ENCODE measurements around the gene ARIH2. TPM values are rescaled to one million over a fixed set of nuclear protein-coding genes. Genes with fewer than 3 reads are reported as not detected.

The ARIH2 gene
- total RNA-seq, 1 donor from 2014 or later: 149 TPM

DNA sequence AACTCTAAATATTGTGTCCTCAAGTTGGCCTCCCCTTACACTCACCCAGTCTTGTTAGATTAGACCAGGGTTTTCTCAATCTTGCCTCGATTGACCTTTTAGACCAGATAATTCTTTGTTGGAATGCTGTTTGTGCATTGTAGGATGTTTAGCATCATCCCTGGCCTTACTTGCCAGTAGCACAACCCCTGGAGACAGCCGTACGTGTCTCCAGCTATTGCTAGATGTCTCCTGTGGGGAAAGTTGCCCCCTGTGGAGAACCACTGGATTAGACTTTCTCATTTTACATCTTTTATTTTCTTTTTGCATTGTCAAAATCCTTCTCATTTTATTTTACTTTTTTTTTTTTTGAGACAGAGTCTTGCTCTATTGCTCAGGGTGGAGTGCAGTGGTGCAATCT, 90.8 kb downstream of the ARIH2 start:
- ATAC-seq (no peak), DNase-seq (ENCODE audit: missing footprints) (no peak)
- intact Hi-C loops (cut with DNase I): no loop called here

DNA sequence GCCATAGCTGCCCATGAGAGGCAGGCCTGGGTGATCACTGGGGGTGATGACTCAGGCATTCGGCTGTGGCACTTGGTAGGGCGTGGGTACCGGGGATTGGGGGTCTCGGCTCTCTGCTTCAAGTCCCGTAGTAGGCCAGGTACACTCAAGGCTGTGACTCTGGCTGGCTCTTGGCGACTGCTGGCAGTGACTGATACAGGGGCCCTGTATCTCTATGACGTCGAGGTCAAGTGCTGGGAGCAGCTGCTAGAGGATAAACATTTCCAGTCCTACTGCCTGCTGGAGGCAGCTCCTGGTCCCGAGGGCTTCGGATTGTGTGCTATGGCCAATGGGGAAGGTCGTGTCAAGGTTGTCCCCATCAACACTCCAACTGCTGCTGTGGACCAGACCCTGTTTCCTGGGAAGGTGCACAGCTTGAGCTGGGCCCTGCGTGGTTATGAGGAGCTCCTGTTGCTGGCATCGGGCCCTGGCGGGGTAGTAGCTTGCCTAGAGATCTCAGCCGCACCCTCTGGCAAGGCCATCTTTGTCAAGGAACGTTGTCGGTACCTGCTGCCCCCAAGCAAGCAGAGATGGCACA, 93.9 kb downstream of the ARIH2 start:
- DNase-seq (ENCODE audit: missing footprints) (no peak), ATAC-seq (no peak)
- intact Hi-C loops (cut with DNase I): no loop called here

DNA sequence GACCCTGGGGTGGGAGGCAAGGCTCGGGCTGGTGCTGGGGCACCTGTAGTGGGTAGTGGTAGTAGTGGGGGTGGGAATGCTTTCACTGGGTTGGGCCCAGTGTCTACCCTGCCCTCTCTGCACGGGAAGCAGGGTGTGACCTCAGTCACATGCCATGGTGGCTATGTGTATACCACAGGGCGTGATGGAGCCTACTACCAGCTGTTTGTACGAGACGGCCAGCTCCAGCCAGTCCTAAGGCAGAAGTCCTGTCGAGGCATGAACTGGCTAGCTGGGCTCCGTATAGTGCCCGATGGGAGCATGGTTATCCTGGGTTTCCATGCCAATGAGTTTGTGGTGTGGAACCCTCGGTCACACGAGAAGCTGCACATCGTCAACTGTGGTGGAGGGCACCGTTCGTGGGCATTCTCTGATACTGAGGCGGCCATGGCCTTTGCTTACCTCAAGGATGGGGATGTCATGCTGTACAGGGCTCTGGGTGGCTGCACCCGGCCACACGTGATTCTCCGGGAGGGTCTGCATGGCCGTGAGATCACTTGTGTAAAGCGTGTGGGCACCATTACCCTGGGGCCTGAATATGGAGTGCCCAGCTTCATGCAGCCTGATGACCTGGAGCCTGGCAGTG, 94.6 kb downstream of the ARIH2 start:
- ATAC-seq: no peak
- intact Hi-C loops (cut with DNase I): no loop called here
- DNase-seq (ENCODE audit: missing footprints): no peak

DNA sequence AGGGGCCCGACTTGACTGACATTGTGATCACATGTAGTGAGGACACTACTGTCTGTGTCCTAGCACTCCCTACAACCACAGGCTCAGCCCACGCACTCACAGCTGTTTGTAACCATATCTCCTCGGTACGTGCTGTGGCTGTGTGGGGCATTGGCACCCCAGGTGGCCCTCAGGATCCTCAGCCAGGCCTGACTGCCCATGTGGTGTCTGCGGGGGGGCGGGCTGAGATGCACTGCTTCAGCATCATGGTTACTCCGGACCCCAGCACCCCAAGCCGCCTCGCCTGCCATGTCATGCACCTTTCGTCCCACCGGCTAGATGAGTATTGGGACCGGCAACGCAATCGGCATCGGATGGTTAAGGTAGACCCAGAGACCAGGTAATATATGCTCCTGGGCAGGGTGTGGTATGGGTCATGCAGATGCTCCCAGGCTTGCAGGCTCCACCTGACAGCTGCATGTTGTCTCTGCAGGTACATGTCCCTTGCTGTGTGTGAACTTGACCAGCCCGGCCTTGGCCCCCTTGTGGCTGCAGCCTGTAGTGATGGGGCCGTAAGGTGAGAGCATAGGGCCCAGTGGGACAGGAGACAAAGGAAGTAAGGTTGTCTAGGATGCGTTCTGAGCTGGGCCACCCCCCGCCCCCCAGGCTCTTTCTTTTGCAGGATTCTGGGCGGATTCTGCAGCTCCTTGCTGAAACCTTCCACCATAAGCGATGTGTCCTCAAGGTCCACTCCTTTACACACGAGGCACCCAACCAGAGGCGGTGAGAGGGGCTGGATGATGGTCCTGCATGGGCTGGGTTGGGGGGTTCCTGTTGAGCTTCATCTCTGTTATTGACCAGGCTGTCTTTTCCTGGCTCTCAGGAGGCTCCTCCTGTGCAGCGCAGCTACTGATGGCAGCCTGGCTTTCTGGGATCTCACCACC, 95.4 kb downstream of the ARIH2 start:
- peak; percentile 58 for DNase-seq (ENCODE audit: missing footprints)
- intact Hi-C loops (cut with DNase I): no loop called here
- ATAC-seq: no peak

DNA sequence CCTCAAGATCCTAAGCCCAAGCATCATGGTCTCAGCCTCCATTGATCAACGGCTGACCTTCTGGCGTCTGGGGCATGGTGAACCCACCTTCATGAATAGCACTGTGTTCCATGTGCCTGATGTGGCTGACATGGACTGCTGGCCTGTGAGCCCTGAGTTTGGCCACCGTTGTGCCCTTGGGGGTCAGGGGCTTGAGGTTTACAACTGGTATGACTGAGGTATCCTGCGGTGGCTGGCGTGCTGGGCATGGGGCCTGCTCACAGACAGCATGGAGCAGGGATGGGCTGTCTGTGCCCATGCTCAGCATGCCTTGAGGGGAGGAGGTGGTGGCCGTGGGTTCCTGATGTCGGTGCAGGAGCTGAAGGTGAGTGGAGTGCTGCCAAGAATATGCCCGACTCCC, 96.4 kb downstream of the ARIH2 start:
- intact Hi-C loops (cut with DNase I): no loop called here
- ATAC-seq (no peak), DNase-seq (ENCODE audit: missing footprints) (no peak)

DNA sequence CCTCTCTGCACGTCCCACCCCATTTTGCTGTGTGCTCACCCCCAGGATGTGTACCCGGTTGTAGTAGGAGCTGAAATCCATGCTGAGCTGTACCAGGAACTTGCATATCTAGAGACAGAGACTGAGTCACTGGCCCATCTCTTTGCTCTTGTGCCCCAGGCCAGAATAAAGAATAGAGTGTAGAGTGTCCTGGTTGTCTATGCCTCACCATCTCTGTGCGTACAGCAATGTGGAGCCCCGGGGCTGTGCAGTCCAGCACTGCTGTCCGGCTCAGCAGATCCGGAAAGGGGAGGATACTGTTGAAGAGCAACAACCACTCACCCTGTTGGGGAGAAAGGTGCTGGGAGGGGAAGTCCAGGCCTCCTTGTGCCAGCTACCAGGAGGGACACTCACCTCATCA, 97.1 kb downstream of the ARIH2 start:
- ATAC-seq (no peak), DNase-seq (ENCODE audit: missing footprints) (no peak)
- intact Hi-C loops (cut with DNase I): no loop called here

DNA sequence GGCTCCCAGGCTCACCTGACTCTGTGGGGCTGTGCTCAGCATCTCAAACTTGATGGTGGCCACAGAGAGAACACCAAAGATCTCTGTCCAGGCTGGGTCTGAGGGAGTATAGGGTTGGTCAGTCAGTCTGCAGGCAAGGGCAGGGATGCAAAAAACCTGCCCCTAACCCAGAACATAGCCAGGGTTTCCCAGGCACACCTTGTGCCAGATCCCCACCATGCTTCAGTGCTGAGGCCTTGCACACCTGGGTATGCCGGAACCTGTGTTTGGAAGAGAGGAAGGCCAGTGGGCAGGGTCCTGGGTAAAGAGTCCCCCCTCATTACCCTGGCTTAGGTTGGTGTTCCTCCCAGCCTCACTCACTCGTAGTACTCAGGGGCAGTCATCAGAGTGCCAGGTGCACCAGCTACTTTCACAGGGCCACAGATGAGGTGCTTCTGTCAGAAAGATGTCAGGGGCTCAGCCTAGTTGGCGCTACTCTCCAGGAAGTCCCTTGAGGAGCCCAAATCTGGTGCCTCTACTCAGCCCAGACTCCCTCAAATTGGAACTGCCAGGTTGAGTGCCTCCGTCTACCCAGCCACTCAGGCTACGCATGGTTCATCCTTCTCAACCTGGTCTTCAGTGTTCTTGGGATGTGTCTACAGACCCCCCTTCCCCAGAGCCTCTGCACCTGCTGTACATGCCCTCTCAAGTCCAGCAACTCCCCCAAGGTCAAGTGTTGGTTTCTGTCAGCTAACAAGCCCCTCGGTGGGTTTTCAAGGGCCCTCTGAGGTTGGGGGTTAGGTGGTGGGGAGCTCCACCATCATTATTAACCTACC, 98.0 kb downstream of the ARIH2 start:
- no peak for ATAC-seq
- intact Hi-C loops (cut with DNase I): no loop called here
- DNase-seq (ENCODE audit: missing footprints): no peak

DNA sequence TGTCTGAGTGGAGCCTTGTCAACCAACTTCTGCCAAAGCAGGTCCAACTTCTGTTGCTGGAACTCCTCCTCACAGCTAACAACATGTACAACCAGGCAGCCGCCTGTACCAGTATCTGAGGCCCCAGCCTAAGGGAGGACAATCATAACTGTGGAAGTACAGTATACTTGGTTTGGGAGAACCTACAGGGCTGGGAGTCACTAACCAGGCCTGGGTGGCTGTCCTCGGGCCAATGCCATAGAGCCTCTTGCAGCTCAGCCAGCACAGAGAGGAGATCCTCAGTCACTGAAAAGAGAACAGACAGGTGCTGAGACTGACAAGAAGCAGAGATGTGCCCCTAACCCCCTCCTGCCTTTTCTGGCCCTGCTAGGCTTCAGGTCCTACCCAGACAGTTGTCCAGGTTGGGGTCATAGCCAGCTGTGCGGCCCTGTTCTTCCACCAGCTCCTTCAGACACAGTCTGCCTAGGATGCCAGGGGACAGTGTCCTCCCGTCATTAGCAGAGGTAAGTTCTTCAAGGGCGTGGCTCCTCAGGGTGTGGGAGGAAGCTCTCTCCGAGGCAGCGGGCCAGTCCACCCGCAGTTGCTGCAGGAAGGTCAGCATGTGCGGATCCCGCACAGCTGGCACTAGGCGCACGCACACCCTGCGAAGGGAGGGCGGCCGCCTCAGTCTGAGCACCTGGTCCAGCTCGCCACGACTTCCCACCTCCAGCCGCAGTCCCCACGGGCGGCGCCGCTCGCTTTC, 98.8 kb downstream of the ARIH2 start:
- no peak for ATAC-seq
- intact Hi-C loops (cut with DNase I): no loop called here
- DNase-seq (ENCODE audit: missing footprints): no peak

DNA sequence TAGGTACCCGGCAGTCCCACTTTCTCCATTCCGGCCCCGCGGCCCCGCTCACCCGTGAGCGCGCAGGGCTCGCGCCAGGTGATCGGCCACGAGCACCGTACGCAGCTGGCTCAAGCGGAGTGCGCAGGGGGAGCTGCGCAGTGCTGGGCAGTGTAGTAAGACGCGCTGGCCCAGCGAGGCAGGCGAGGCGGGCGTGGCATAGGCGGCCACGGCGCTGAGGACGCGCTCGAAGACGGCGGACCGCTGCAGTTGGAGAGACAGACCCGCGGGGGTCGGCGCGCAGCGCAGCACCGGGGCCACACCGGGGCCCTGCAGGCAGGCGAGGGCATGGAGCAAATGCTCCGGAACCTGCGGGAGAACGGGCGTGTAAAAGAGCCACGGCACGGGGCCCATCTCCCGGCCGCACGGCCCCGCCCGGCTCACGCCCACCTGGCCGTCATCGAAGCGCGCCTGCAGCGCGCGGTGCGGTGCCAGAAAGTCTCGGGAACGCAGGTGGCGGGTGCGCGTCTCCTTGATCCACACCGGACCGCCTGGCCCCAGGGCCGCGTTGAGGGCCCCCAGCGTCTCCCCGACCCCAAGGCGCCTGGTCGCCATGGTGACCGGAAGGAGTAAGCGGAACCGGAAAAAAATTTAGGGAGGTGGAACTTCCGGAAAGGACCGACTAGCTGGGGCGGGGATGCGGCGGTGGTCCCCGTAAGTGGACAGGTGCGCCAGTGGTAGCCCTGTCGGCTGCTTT, 99.5 kb downstream of the ARIH2 start, which contains the start of gene DALRD3:
Gene DALRD3 (minus strand): TSS at position 610 of the 736 bp plus-strand sequence. CDS start 16 bp downstream, at position 594.
- intact Hi-C loops (cut with DNase I): no loop called here
- peak; percentile 84 for DNase-seq (ENCODE audit: missing footprints)
- no peak for ATAC-seq

DNA sequence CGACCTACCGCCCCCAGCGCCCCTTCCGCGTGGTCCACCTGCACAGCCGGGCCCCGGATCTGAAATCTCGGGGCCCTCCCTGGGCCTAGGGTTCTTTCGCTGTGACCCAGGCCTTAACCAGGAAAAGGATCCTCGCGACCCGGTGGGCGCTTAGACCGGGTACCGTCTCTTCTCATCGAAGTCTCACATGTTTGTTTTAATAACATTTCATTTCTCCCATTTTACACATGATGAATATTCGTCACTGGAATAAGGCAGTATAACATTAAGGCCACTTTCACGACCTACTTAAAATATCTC, 100.0 kb downstream of the ARIH2 start:
- intact Hi-C loops (cut with DNase I): no loop called here
- no peak for ATAC-seq
- no peak for DNase-seq (ENCODE audit: missing footprints)

DNA sequence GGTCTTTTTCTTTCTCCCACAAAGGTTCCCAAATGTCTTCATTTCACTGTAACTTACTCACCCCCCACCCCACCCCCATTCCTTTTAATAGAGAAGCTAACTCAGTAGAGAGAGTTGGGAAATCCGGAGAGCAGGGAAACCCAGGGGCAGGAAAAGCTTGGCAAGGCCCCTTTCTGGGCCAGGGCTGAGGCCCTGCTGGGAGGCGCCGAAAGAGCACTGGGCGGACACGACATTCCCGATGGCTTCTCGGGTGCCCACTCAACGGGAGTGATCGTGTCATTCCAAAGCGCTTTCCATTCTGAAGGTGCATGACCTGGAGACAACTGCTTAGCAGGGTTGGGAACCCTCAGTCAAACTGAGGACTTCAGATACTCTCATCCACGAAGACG, 101.3 kb downstream of the ARIH2 start:
- no peak for DNase-seq (ENCODE audit: missing footprints)
- no peak for ATAC-seq
- intact Hi-C loops (cut with DNase I): loop anchor here (5.0 to 10.0 kb wide), 3 partner anchors 72 to 405 kb away; partner anchors contain the start of genes AMT, LAMB2, NICN1 and QRICH1

DNA sequence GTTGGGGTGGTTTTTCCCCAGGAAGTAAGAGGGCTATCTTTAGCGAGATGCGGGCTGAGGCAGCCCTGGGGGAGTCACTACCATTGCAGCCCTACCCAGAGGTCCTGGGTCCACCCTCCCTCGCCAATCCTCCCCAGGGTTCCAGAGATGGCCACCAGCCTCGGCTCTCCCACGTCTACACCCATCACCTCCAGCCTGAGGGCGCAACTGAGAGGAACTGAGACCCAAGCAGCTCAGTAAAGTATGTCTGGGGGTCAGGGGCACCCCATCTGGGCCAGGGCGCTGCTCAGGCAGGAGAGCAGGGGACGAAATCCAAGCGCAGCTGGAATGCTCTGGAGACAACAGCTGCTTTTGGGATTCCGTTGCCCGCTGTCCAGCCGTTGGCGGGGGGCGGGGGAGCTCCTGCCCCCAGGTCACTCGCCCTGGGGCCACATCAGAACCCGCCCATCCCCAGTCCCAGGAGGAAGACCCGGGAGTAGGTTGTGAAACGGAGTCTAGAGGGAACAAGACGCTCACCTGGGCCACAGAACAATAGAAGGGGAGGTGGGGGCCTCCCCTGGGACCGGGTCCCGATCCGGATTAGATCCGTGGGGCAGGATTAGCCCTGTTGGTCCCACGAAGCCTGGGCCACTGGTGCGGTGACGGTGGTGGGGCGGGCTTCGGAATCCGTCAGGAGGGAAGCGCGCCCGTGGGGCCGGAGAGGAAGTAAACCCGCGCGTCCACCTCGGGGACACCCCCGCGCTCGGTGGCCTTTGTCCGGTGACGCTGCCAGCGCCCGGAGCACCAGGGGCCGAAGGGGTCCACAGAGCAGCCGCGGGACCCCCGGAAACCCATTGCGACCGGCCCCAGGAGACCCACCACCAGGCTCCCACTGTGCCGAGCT, 101.9 kb downstream of the ARIH2 start:
- intact Hi-C loops (cut with DNase I): loop anchor here (5.0 to 10.0 kb wide), 3 partner anchors 72 to 404 kb away; partner anchors contain the start of genes AMT, LAMB2, NICN1 and QRICH1
- ATAC-seq: peak; percentile 0
- peak; percentile 86 for DNase-seq (ENCODE audit: missing footprints)

DNA sequence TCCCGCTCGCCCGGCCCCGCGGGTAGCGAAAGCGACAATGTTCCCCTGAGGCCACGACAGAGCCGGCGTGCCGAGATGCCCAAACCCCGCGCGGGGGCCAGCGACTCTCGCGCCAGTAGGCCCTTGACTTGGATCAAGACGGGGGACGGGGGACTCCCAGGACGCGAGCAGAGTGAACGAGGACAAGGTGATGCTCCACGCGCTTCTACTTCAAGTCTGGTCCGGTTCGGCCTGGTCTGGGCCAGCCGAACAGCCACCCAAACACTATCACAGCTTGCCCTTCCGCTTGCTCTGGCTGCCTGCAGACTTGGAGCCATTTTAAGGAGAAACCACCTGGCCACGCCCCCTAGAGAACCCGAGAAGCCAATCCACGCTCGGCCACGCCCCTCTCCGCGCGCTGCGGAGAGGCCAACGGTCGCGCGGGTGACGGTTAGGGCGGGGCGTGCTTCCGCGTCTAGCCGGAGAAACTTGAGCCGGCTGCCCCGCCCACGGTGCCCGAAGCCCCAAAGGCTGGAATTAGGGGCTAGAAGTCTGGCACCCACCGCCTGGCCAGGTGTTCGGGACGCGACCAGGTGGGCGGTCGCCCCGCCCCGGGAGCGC, 102.7 kb downstream of the ARIH2 start:
- intact Hi-C loops (cut with DNase I): loop anchor here (5.0 to 10.0 kb wide), 3 partner anchors 71 to 403 kb away; partner anchors contain the start of genes AMT, LAMB2, NICN1 and QRICH1
- DNase-seq (ENCODE audit: missing footprints) (peak; percentile 100), ATAC-seq (peak; percentile 93)

DNA sequence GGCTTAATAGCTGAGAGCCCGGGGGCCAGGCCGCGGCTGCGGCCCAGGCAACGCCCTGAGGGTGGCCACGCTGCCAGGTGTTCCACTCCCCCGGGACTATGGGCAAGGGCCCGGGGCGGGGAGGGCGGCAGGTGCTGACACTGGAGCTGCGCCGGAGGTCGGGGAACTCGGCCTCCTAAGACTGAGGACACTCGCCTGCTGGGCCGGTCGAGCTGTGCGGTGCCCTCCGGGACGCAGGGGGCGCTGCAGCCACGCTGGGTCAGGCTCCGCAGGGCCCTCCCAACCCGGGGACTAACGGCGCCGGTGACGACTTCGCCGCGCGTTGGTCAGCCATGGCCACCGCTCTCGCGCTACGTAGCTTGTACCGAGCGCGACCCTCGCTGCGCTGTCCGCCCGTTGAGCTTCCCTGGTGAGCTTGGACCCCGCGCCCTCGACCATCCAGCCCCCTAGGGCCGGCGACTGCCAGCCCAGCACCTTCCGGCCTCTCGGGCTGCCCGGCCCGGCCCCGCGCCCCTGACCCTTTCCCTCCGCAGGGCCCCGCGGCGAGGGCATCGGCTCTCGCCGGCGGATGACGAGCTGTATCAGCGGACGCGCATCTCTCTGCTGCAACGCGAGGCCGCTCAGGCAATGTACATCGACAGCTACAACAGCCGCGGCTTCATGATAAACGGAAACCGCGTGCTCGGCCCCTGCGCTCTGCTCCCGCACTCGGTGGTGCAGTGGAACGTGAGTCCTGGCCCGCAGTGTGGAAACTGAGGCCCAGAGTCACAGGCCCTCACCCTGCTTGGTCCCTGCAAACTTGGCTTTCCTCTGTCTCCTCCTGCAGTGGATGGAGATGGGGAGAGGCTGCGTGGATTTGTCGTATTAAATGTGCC, 103.4 kb downstream of the ARIH2 start, which contains the start of gene NDUFAF3:
Gene NDUFAF3 (plus strand): TSS at position 309 of the 875 bp plus-strand sequence. CDS start 24 bp downstream, at position 333.
- DNase-seq (ENCODE audit: missing footprints): peak; percentile 96
- intact Hi-C loops (cut with DNase I): loop anchor here (5.0 to 10.0 kb wide), 3 partner anchors 70 to 403 kb away; partner anchors contain the start of genes AMT, LAMB2, NICN1 and QRICH1
- peak; percentile 90 for ATAC-seq

DNA sequence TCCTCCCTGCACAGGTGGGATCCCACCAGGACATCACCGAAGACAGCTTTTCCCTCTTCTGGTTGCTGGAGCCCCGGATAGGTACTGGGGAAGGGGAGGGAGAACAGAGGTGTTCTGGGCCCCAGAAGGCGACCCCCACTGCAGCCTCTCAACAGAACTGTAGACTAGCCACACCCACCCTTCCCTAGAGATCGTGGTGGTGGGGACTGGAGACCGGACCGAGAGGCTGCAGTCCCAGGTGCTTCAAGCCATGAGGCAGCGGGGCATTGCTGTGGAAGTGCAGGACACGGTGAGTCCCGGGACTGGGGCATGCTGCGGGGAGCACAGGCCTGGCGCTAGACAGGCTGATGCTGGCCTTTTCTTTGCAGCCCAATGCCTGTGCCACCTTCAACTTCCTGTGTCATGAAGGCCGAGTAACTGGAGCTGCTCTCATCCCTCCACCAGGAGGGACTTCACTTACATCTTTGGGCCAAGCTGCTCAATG, 104.1 kb downstream of the ARIH2 start:
- no peak for ATAC-seq
- intact Hi-C loops (cut with DNase I): loop anchor here (5.0 to 10.0 kb wide), 3 partner anchors 70 to 402 kb away; partner anchors contain the start of genes AMT, LAMB2, NICN1 and QRICH1
- DNase-seq (ENCODE audit: missing footprints): no peak

Measured in Right ventricle myocardium inferior (tissue), 1 donor.